ENCODE results near the gene ADCY10. TPM values are rescaled to one million over a fixed set of nuclear protein-coding genes. Genes with fewer than 3 reads are reported as not detected.

The ADCY10 gene
- total and polyA plus RNA-seq, 12 donors: 0.10 to 0.70 (median 0.17) TPM

DNA sequence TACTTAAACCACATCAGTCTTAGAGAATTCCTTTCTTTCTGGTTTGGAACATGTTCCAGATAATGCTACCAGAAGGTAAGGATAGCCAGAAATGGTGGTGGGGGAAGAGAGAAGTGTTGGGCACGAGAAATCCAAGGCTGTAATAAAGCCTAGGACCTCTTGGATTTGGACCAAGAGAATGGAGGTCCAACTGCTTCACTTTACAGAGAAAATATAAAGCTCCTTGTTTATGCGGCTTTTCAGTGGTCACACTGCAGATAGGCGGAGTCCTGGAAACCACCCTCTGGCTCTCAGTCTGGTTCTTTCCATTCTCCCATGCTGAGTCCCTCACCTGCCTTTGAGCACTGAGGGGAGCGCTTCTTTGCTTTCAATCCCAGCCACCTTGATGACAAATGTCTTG lies 87.8 kb downstream of the ADCY10 start:
- no peak for TF ChIP-seq CTCF (IDR thresholded peaks at IDR 0.05)
- no peak for DNase-seq
- no peaks in the 10 kb centered on the region for H3K36me3 ChIP-seq
- H3K27me3 ChIP-seq: no peaks in the 10 kb centered on the region
- no peak for ATAC-seq
- H3K4me3 ChIP-seq: no peak overlapping the region
- H3K4me1 ChIP-seq: no peaks in the 10 kb centered on the region
- no peaks in the 10 kb centered on the region for H3K9me3 ChIP-seq
- 86 to 87% methylated on average over 4 of the region's 4 CpGs for WGBS, 2 donors
- H3K27ac ChIP-seq: no peak overlapping the region
- intact Hi-C loops (cut with DNase I): loop anchor here in 1 of 10 donors (10.0 kb wide), 1 partner anchor 99 kb away; no protein-coding TSS in a partner anchor

DNA sequence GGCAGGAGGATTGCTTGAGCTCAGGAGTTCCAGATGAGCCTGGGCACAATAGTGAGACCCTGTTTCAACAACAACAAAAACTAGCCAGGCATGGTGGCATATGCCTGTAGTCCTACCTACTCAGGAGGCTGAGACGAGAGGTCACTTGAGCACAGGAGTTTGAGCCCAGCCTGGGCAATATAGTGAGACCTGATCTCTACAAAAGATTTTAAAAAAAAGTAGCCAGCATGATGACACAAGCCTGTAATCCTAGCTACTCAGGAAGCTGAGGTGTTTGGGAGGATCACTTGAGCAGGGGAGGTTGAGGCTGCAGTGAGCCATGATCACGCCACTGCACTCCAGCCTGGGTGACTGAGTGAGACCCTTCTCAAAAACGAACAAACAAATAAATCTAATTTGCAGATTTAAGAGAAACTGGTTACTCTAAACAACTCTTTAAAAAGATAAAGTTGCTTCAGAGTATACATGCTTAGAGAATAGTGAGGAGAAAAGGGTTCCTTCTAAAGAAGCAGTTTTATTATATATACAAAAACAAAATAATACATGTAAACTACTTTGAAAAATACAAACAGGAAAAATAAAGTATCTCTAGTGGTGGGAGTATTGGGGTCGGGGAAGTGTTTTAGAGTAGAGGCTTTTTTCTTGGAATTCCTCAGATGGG lies 88.4 kb downstream of the ADCY10 start:
- Histone ChIP-seq H3K4me3 (no peak overlapping the region), H3K4me1 (peaks cover 0 to 2% (median 1%) of the 10 kb centered on the region in 9 donors), H3K9me3 (no peaks in the 10 kb centered on the region), H3K27ac (no peak overlapping the region), H3K27me3 (no peaks in the 10 kb centered on the region), H3K36me3 (no peaks in the 10 kb centered on the region)
- intact Hi-C loops (cut with DNase I): loop anchor here in 1 of 10 donors (10.0 kb wide), 1 partner anchor 99 kb away; no protein-coding TSS in a partner anchor
- WGBS, 2 donors: 78 to 88% methylated on average over 4 of the region's 4 CpGs
- no peak for TF ChIP-seq CTCF (IDR thresholded peaks at IDR 0.05)
- ATAC-seq (no peak), DNase-seq (no peak)

DNA sequence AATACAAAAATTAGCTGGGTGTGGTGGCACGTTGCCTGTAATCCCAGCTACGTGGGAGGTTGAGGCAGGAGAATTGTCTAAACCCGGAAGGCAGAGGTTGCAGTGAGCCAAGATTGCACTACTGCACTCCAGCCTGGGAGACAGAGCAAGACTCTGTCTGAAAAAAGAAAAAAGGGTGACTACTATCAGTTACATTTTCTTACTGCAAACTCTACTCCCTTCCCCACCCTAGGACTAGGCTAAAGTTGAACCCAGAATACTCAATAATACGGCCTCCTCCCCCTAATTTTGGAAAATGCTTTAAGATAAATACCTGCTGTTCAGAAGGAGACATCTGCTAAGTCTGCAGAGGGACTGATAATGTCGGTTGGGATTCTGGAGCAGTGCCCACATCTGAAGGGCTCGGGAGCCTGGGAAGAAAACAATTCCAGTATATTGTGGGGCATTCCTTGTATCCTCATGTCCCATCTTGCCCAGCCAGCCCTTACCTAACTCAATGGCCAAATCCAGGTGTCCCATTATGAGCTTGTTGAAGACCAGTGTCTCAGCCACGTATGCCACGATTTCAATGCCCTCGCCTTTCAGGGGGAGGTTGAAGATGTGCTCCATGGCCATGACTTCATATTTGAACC lies 89.7 kb downstream of the ADCY10 start:
- Histone ChIP-seq H3K36me3 (no peaks in the 10 kb centered on the region), H3K4me1 (peaks cover 0 to 14% (median 10%) of the 10 kb centered on the region in 9 donors), H3K9me3 (no peaks in the 10 kb centered on the region), H3K27me3 (no peaks in the 10 kb centered on the region), H3K4me3 (no peak overlapping the region), H3K27ac (no peak overlapping the region)
- intact Hi-C loops (cut with DNase I): loop anchor here in 1 of 10 donors (10.0 kb wide), 1 partner anchor 101 kb away; no protein-coding TSS in a partner anchor
- 58 to 68% methylated on average over 9 of the region's 9 CpGs for WGBS, 2 donors
- ATAC-seq (no peak), DNase-seq (no peak)
- TF ChIP-seq CTCF (IDR thresholded peaks at IDR 0.05): no peak

DNA sequence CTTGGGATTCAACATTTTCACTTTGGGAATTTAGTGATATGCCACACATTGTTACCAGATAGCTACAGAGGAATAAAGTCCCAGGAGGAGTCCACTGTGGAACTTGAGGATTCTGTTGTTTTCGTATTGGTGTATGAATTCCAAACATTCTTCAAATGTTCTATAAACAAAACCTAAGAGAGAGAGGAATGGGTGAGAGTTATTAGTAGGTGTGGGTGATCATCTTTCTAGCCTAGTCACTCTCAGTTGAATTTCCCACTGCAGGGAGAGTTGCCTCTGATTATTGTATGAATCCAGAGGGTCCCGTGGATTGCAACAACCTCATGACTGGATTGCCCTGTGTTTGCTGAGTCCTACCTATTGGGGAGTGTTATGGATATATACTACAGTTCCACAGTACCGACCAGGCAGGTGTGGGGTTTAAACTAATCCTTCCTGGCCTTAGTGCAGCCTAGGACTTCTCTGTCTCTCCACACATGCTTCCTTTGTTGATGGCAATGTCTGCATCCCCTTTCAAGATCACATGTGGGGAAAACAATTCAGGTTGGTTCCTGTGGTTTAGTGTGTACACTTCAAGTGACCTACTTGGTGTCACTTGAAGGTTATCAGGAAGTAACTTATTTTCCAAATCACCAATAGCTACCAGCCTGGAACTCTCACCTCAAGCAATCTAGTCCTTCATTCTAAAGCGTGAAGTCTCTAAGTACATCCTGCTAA lies 91.8 kb downstream of the ADCY10 start:
- Histone ChIP-seq H3K27me3 (no peaks in the 10 kb centered on the region), H3K36me3 (no peaks in the 10 kb centered on the region), H3K4me3 (no peak overlapping the region), H3K27ac (no peak overlapping the region), H3K9me3 (no peaks in the 10 kb centered on the region), H3K4me1 (peaks cover 0 to 14% (median 10%) of the 10 kb centered on the region in 9 donors)
- 87 to 88% methylated on average over 4 of the region's 4 CpGs for WGBS, 2 donors
- TF ChIP-seq CTCF (IDR thresholded peaks at IDR 0.05): no peak
- ATAC-seq: no peak
- intact Hi-C loops (cut with DNase I): loop anchor here in 1 of 10 donors (10.0 kb wide), 1 partner anchor 103 kb away; no protein-coding TSS in a partner anchor
- no peak for DNase-seq

All from heart right ventricle (tissue), 16 donors.